ENCODE measurements around the gene GPC6.

Gene GPC6

DNA sequence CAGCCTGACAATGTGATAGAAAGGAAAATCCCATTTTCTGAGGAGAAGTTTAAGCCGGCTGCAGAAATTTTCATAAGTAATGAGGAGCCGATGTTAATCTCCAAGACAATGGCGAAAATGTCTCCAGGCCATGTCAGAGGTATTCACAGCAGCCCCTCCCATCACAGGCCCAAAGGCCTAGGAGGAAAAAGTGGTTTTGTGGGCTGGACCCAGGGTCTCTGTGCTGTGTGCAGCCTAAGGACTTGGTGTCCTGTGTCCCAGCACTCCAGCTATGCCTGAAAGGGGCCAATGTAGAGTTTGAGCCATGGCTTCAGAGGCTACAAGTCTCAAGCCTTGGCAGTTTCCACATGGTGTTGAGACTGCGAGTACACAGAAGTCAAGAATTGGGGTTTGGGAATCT is 32.9 kb upstream of the GPC6 start:
- ChIA-PET CTCF (no interaction called here), POLR2A (no interaction called here)
- Histone ChIP-seq H3K27ac (ENCODE audit: extremely low read depth, low read depth, low read length) (no peak overlapping the region), H3K36me3 (ENCODE audit: control insufficient read depth in 2 of 2, insufficient read depth in 1 of 2, low read length in 2 of 2) (no peaks in the 10 kb centered on the region), H3K4me1 (ENCODE audit: control insufficient read depth, insufficient read depth, low read length) (no peaks in the 10 kb centered on the region), H3K9me3 (ENCODE audit: control insufficient read depth, insufficient read depth, low read depth, low read length) (no peaks in the 10 kb centered on the region), H3K4me3 (ENCODE audit: low read depth, low read length) (no peak overlapping the region)
- peak; percentile 61 for TF ChIP-seq SETDB1 (IDR thresholded peaks at IDR 0.05; ENCODE audit: insufficient read length, low read length)
- TF ChIP-seq, protein P1, sequence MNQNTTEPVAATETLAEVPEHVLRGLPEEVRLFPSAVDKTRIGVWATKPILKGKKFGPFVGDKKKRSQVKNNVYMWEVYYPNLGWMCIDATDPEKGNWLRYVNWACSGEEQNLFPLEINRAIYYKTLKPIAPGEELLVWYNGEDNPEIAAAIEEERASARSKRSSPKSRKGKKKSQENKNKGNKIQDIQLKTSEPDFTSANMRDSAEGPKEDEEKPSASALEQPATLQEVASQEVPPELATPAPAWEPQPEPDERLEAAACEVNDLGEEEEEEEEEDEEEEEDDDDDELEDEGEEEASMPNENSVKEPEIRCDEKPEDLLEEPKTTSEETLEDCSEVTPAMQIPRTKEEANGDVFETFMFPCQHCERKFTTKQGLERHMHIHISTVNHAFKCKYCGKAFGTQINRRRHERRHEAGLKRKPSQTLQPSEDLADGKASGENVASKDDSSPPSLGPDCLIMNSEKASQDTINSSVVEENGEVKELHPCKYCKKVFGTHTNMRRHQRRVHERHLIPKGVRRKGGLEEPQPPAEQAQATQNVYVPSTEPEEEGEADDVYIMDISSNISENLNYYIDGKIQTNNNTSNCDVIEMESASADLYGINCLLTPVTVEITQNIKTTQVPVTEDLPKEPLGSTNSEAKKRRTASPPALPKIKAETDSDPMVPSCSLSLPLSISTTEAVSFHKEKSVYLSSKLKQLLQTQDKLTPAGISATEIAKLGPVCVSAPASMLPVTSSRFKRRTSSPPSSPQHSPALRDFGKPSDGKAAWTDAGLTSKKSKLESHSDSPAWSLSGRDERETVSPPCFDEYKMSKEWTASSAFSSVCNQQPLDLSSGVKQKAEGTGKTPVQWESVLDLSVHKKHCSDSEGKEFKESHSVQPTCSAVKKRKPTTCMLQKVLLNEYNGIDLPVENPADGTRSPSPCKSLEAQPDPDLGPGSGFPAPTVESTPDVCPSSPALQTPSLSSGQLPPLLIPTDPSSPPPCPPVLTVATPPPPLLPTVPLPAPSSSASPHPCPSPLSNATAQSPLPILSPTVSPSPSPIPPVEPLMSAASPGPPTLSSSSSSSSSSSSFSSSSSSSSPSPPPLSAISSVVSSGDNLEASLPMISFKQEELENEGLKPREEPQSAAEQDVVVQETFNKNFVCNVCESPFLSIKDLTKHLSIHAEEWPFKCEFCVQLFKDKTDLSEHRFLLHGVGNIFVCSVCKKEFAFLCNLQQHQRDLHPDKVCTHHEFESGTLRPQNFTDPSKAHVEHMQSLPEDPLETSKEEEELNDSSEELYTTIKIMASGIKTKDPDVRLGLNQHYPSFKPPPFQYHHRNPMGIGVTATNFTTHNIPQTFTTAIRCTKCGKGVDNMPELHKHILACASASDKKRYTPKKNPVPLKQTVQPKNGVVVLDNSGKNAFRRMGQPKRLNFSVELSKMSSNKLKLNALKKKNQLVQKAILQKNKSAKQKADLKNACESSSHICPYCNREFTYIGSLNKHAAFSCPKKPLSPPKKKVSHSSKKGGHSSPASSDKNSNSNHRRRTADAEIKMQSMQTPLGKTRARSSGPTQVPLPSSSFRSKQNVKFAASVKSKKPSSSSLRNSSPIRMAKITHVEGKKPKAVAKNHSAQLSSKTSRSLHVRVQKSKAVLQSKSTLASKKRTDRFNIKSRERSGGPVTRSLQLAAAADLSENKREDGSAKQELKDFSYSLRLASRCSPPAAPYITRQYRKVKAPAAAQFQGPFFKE (tag by site-specific recombination; IDR thresholded peaks at IDR 0.05; ENCODE audit: borderline replicate concordance) = no peak
- TF ChIP-seq ZNF585B (tag by site-specific recombination; IDR thresholded peaks at IDR 0.05) = peak; percentile 89
- no peak for TF ChIP-seq GLIS2 (tag by site-specific recombination; IDR thresholded peaks at IDR 0.05)

DNA sequence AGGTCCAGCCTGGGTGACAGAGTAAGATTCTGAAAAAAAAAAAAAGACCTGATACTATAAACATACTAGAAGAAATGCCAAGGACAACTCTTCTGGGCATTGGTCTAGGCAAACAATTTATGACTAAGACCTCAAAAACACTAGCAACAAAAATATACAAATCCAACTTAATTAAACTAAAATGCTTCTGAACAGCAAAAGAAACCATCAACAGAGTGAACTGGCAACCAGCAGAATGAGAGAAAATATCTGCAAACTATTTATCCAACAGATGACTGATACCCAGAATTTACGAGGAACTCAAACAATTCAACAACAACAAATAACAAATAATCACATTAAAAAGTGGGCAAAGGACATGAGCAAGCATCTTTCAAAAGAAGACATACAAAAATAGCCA is 26.8 kb upstream of the GPC6 start:
- H3K9me3 ChIP-seq (ENCODE audit: control insufficient read depth, insufficient read depth, low read depth, low read length) = no peaks in the 10 kb centered on the region
- POLR2A ChIA-PET = no interaction called here
- no peaks in the 10 kb centered on the region for H3K36me3 ChIP-seq (ENCODE audit: control insufficient read depth in 2 of 2, insufficient read depth in 1 of 2, low read length in 2 of 2)
- H3K4me3 ChIP-seq (ENCODE audit: low read depth, low read length) = no peak overlapping the region
- TF ChIP-seq YY1 (tag by site-specific recombination; IDR thresholded peaks at IDR 0.05) (no peak), ZNF610 (tag by site-specific recombination; IDR thresholded peaks at IDR 0.05; ENCODE audit: borderline replicate concordance) (no peak), ZNF366 (tag by site-specific recombination; conservative IDR thresholded peaks at IDR 0.05) (no peak), ZNF274 (IDR thresholded peaks at IDR 0.05; ENCODE audit: low read length) (no peak), ZNF274 (tag by site-specific recombination; IDR thresholded peaks at IDR 0.05; ENCODE audit: borderline replicate concordance) (no peak)
- H3K27ac ChIP-seq (ENCODE audit: extremely low read depth, low read depth, low read length) = no peak overlapping the region
- CTCF ChIA-PET = interaction anchor here (0.8 kb wide), 1 partner anchor 76 kb away, joined by 3 read pairs; no protein-coding TSS in a partner anchor
- no peaks in the 10 kb centered on the region for H3K4me1 ChIP-seq (ENCODE audit: control insufficient read depth, insufficient read depth, low read length)

DNA sequence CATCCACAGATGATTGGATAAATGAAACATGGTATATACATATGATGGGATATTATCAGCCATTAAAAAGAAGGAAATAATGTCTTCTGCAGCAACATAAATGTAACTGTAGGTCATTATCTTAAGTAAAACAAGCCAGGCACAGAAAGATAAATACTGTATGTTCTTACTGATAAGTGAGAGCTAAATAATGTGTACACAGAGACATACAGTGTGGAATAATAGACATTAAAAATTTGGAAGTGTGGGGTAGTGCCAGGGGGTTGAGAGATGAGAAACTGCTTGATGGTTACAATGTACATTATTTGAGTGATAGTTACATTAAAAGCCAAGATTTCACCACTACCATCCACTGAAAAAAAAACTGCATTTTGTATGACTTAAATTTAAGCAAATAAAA is 26.0 kb upstream of the GPC6 start:
- Histone ChIP-seq H3K4me3 (ENCODE audit: low read depth, low read length) (no peak overlapping the region), H3K27ac (ENCODE audit: extremely low read depth, low read depth, low read length) (no peak overlapping the region), H3K36me3 (ENCODE audit: control insufficient read depth in 2 of 2, insufficient read depth in 1 of 2, low read length in 2 of 2) (no peaks in the 10 kb centered on the region), H3K9me3 (ENCODE audit: control insufficient read depth, insufficient read depth, low read depth, low read length) (no peaks in the 10 kb centered on the region), H3K4me1 (ENCODE audit: control insufficient read depth, insufficient read depth, low read length) (no peaks in the 10 kb centered on the region)
- CTCF ChIA-PET = interaction anchor here (0.8 kb wide), 1 partner anchor 75 kb away, joined by 3 read pairs; no protein-coding TSS in a partner anchor
- POLR2A ChIA-PET = no interaction called here
- TF ChIP-seq ZNF350 (tag by site-specific recombination; IDR thresholded peaks at IDR 0.05) (no peak), ZBTB1 (tag by site-specific recombination; IDR thresholded peaks at IDR 0.05) (no peak), ZNF621 (tag by site-specific recombination; IDR thresholded peaks at IDR 0.05) (no peak), ZNF548 (tag by site-specific recombination; IDR thresholded peaks at IDR 0.05) (no peak), GLIS1 (tag by site-specific recombination; IDR thresholded peaks at IDR 0.05) (no peak), IKZF3 (tag by site-specific recombination; IDR thresholded peaks at IDR 0.05) (no peak), ZNF37A (tag by site-specific recombination; IDR thresholded peaks at IDR 0.05) (no peak), ZNF785 (tag by site-specific recombination; IDR thresholded peaks at IDR 0.05) (no peak), ZNF121 (tag by site-specific recombination; IDR thresholded peaks at IDR 0.05) (no peak), ZNF155 (tag by site-specific recombination; IDR thresholded peaks at IDR 0.05) (no peak)
- TF ChIP-seq, protein P2, sequence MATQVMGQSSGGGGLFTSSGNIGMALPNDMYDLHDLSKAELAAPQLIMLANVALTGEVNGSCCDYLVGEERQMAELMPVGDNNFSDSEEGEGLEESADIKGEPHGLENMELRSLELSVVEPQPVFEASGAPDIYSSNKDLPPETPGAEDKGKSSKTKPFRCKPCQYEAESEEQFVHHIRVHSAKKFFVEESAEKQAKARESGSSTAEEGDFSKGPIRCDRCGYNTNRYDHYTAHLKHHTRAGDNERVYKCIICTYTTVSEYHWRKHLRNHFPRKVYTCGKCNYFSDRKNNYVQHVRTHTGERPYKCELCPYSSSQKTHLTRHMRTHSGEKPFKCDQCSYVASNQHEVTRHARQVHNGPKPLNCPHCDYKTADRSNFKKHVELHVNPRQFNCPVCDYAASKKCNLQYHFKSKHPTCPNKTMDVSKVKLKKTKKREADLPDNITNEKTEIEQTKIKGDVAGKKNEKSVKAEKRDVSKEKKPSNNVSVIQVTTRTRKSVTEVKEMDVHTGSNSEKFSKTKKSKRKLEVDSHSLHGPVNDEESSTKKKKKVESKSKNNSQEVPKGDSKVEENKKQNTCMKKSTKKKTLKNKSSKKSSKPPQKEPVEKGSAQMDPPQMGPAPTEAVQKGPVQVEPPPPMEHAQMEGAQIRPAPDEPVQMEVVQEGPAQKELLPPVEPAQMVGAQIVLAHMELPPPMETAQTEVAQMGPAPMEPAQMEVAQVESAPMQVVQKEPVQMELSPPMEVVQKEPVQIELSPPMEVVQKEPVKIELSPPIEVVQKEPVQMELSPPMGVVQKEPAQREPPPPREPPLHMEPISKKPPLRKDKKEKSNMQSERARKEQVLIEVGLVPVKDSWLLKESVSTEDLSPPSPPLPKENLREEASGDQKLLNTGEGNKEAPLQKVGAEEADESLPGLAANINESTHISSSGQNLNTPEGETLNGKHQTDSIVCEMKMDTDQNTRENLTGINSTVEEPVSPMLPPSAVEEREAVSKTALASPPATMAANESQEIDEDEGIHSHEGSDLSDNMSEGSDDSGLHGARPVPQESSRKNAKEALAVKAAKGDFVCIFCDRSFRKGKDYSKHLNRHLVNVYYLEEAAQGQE (tag by site-specific recombination; IDR thresholded peaks at IDR 0.05) = no peak
- TF ChIP-seq, protein P3, sequence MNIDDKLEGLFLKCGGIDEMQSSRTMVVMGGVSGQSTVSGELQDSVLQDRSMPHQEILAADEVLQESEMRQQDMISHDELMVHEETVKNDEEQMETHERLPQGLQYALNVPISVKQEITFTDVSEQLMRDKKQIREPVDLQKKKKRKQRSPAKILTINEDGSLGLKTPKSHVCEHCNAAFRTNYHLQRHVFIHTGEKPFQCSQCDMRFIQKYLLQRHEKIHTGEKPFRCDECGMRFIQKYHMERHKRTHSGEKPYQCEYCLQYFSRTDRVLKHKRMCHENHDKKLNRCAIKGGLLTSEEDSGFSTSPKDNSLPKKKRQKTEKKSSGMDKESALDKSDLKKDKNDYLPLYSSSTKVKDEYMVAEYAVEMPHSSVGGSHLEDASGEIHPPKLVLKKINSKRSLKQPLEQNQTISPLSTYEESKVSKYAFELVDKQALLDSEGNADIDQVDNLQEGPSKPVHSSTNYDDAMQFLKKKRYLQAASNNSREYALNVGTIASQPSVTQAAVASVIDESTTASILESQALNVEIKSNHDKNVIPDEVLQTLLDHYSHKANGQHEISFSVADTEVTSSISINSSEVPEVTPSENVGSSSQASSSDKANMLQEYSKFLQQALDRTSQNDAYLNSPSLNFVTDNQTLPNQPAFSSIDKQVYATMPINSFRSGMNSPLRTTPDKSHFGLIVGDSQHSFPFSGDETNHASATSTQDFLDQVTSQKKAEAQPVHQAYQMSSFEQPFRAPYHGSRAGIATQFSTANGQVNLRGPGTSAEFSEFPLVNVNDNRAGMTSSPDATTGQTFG (tag by site-specific recombination; IDR thresholded peaks at IDR 0.05; ENCODE audit: borderline replicate concordance) = no peak
